NOMO-1 (cell line): ENCODE results near the gene SEMA4A.
"Not testable (repeated sequence)": the region's sequence is repeated elsewhere in the genome, so short reads cannot be mapped to it uniquely, and the experiment has no call there.

Source experiments
- DNase-seq, 2 experiments: peaks; one replicate each; lab custom pipeline; 2025; ENCODE audit not compliant: unreplicated experiment in 2 of 2; lab: John Stamatoyannopoulos, UW

Gene SEMA4A

DNA sequence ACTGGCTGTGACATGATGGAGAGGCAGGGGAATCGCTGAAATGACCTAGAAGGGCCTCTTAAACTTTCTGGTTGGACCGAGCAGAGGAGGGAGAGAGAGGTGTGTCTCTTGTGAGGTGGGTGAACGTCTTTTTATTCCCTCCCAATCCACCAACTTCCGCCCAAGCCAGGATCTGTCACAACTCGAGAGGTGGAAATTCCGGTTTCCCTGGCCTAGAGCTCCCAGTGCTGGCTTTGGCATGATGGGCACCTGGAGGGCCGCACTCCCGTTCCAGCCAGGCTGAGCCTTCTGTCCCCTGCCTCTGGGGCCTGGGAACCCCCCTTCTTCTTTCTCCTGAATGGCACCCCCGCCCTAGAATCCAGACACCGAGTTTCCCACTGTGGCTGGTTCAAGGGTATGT, at the start of gene SEMA4A:
SEMA4A (plus strand) TSS at position 224 of the 400 bp plus-strand sequence. CDS start 994 bp downstream, outside the sequence.
- no peak for DNase-seq

DNA sequence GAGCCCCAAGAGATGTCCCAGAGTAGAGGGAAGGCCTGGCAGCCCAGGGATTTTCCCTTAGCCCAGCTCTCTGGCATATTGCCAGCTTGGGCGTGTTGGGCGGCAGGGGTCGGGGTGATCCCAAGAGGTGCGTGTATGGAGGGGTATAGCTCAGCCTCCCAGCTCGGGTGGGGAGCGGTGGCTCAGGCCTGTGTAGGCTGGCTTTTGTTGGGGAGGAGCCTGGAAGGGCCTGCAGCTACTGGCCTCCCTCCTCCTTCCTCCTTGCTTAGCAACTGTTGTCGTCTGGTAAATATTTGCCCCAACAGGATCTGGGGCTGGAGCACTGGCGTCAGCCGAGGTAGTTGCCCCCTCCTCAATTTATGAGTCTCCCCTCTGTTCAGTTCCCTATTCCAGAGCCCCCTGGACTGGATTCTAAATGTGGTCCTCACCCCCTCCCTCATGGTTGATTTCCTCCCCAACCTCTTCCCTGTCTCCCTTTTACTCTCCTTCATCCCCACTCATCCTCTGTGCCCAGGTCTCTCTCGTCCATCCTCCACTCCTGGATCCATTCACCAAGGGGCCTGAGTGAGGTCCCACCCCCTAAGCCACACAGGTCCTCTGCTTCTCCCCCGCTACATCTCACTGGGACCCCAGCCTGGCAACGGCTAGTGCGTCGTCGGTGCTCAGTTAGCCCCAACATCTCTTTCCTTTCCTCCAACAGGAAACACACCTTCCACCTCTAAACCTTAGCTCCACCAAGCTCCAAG, 49.1 kb upstream of the SEMA4A start:
- no peak for DNase-seq

DNA sequence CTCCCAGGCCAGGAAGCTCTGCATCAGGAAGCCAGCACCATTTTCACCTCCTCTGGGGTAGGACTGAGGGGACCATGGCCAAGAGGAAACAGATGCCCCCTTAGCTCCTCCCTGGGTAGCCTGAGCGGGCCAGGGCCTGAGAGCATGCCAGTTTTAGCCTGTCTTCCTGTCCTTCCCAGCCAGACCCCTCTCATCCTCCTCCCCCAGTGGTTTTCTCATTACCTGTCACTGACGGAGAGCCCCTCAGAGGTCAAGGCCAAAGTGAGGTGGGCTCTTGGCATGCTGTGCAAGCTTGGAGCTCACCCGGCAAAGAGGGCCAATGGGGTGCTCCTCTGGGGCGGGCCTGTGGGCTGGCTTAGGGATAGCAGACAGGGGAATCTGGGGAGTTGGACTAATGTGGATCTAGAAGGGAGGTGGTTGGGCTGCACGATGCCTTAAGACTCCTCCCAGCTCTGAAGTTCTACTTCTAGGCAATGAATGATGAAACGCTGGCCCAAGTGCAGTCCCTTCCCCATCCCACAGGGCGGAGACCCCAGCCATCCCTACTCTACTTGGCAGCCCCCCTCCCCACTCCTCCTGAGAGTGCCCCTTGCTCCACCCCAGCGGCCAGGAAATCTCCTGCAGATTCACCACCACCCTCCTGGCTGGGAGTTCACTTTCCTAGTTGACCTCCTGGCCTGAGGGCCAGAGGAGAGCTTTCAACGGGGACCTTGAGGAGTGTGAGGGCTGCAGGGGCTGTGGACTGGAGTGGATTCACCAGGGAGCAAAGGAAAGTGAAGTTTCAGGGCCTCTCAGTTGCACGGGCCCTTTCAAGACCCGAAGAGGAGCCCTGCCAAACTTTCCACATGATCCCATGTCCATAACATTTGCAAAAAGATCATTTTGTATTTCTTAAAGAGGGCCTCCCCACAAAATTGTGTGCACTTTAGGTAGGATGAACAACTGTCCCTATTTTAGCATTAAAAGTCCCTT, 48.2 kb upstream of the SEMA4A start:
- DNase-seq: no peak

DNA sequence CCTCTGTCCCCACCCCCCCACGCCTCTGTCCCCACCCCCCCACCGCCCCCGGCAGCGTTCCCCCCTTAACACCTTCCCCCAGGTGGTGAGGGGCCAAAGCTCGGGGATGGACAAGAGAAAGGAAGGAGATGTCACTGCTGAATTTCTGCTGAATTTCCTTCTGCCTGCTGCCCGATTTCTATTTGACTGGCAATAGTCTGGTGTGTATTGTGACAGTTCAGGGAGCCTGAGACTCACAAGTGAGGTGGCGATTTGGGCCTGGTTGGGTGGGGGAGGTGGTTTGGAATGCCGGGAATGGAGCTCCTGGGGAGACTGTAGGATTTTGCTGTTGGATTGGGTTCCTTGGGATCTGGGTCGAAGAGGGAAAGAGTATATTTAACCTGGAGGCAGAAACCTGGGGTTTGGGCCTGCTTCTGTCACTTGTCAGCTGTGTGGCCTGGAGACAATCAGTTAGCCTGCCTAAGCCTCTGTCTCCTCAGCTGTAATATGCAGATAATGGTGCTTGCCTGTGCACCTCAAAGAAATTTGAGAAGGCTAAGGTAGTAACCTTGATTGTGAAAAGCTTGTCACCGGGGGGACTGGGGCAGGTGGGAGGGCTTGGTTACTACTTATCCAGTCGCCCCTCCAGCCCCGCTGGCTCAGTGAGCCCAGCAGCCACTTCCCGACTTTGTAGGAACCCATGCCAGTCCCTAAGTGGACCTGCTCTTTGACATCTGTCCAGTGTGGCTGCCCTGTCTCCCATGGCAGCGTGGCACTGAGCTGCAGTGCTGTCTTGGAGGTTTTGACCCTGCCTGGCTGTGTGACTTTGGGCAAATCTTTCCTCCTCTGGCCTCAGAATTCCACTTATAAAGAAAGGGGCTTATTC, 46.5 kb upstream of the SEMA4A start:
- no peak for DNase-seq

DNA sequence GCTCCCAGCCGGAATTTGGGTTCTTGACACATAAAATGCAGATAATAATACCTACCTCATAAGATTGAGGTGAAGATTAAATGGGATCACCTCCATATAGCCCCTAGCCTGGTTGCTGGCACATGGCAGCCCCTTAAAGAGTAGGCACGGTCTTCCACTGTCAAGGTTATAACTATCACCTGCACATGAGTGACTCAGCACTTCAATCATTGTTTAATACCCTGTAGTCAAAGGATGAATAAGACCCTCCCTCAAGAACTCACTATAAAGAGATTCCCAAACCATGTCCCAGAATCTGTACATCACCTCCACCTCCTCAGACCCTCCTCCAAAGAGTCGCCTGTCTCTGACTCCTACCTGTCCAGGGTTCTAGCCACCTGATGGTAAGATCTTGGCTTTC, 45.3 kb upstream of the SEMA4A start:
- DNase-seq: no peak

DNA sequence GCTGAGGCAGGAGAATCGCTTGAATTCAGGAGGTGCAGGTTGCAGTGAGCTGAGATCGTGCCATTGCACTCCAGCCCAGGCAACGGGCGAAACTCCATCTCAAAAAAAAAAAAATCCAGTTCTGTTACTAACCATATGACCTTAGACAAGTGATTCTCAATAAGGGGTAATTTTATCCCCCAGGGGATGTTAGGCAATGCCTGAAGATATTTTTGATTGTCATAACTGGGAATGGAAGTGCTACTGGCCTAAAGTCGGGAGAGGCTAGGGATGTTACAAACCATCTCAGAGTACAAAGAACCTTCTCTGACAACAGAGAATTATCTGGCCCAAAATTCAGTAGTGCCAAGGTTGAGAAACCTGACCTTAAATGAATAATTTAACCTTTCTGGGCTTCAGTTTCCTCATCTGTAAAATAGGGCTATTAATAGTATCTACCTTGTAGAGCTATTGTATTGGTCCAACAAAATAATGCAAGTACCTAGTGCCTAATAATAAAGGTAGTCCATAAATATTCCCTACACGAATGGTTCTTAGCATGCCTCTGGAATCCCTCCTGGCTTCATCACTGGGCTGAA, 44.6 kb upstream of the SEMA4A start:
- no peak for DNase-seq

DNA sequence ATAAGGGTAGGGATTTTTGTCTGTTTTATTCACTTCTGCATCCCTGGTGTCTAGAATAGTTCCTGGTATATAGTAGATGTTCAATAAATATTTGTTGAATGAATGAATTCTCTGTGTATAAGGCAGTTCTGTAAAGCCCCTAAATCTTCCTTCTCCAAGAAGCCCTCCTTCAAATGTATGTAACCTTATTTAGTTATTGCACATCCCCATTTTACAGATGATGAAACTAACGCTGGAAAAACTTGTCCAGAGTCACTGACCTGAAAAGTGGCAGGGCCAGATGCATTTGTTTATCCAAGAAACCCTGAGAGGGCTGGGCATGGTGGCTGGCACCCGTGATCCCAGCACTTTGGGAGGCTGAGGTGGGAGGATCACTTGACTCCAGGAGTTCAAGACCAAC, 43.1 kb upstream of the SEMA4A start:
- DNase-seq: no peak

DNA sequence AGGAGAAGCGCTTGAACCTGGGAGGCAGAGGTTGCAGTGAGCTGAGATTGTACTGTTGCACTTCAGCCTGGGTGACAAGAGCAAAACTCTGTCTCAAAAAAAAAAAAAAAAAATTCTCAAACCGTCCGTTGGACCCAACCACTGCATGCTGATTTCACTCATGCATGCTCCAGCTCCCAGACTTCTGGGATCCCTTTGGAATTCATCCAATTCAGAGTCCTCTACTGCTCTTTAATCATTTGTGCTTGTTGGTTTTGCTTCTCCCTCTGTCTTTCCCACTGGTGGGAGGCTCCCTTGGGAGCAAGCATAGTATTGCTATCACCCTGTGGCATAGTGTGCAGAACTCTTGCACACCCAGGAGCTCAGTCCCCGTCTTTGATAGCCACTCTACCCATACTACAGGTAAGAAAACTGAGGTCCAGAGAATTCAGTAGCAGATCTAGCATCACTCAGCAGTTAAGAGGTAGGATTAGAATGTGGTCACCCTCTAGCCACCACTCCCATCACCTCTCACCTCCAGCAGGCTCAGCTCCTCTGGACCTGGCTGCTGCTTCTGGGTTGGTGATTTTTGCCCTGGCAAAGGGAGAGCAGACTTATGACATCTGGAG, 41.9 kb upstream of the SEMA4A start:
- no peak for DNase-seq

DNA sequence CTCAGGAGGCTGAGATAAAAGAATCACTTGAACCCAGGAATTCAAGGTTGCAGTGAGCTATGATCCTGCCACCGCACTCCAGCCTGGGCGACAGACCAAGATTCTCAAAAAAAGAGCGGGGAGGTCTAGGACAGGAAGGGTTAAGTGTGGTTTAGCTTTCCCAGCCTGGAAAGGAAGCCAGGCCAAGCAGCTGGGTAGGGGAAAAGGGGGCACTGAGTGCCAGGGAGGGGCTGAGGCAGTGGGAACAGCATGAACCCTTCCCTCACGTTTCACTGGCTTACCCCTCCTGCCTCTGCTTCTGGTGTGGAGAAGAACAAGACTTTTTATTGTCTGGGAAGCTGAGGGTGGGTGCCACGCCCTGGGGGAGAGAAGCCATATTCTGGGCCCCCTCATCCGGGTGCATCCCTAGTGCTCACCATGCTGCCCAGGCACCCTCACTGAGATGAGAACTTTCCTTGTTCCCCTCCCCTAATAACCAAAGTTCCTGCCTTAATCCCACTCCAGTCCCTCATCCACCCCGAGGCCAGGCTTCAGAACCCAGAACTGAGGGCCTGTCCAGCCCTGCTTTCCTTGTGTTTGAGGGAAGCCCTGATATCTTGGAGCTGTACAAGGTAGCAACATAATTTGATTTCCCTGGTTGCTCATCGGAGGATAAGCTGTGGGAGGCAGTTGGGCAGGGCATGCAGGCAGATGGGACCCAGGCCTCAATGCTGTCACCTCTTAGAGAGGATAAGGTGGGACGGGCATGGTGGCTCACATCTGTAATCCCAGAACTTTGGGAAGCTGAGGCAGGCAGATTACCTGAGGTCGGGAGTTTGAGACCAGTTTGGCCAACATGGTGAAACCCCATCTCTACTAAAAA, 40.9 kb upstream of the SEMA4A start:
- no peak for DNase-seq

DNA sequence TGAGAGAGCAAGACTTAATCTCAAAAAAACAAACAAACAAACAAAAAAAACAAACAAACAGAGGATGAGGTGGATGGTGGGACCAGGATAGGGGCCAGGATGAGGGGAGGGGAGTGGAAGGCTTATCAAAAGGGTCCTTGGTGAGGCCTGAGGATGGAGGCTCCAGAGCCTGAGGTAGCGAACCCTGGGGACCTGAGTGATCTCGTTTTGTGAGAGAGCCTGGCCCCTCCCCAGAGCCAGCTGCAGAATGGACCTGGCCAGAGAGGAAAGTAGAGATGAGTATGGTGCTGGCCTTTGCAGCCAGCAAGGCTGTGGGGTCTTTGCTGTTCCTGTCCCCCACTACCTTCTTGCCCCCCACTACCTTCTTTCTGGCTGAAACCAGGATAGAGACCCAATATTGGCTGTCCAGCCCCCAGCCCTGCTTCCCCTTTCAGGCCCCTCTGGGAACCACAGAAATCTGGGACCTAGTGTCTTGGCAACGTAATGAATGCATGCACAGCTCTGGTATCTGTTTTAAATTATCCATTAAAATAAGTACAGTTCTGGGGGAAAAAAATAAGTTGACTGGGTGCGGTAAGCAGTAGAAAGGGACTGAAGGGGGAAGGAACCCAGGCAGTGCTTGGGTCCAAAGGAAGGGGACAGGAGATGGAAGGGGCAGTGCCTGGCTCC, 40.0 kb upstream of the SEMA4A start:
- no peak for DNase-seq

DNA sequence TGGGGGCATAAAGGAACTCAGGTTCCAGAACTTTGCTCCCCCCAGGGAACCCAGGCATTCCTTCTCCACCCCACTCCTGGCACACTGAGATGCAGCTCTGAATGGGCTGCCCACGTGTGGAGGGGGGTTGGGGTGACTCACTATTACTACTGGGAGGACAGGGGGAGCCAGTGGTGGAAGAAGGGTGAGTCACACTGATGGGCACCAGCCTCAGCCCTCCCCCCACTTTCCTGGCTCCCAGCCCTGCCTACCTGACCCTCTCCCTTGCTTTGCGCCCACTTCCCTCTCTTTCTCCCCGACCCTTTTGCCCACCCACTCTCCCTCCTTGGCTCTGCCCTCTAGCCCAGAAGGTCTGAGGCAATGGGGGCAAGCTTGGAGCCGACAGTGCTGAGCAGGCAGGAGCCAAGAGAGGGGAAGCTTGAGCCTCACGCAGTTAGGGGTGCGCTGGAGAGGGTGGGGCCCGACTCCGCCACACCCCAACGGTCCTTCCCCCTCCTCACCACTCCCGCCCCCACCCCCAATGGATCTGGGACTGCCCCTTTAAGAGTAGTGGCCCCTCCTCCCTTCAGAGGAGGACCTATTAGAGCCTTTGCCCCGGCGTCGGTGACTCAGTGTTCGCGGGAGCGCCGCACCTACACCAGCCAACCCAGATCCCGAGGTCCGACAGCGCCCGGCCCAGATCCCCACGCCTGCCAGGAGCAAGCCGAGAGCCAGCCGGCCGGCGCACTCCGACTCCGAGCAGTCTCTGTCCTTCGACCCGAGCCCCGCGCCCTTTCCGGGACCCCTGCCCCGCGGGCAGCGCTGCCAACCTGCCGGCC, 39.1 kb upstream of the SEMA4A start, which contains the start of gene LMNA:
LMNA (plus strand) TSS at position 611 of the 818 bp plus-strand sequence. CDS start 208 bp downstream, outside the sequence.
- DNase-seq: peak; percentile 84 to 92

DNA sequence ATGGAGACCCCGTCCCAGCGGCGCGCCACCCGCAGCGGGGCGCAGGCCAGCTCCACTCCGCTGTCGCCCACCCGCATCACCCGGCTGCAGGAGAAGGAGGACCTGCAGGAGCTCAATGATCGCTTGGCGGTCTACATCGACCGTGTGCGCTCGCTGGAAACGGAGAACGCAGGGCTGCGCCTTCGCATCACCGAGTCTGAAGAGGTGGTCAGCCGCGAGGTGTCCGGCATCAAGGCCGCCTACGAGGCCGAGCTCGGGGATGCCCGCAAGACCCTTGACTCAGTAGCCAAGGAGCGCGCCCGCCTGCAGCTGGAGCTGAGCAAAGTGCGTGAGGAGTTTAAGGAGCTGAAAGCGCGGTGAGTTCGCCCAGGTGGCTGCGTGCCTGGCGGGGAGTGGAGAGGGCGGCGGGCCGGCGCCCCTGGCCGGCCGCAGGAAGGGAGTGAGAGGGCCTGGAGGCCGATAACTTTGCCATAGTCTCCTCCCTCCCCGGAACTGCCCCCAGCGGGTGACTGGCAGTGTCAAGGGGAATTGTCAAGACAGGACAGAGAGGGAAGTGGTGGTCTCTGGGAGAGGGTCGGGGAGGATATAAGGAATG, 38.4 kb upstream of the SEMA4A start:
- DNase-seq: no peak

DNA sequence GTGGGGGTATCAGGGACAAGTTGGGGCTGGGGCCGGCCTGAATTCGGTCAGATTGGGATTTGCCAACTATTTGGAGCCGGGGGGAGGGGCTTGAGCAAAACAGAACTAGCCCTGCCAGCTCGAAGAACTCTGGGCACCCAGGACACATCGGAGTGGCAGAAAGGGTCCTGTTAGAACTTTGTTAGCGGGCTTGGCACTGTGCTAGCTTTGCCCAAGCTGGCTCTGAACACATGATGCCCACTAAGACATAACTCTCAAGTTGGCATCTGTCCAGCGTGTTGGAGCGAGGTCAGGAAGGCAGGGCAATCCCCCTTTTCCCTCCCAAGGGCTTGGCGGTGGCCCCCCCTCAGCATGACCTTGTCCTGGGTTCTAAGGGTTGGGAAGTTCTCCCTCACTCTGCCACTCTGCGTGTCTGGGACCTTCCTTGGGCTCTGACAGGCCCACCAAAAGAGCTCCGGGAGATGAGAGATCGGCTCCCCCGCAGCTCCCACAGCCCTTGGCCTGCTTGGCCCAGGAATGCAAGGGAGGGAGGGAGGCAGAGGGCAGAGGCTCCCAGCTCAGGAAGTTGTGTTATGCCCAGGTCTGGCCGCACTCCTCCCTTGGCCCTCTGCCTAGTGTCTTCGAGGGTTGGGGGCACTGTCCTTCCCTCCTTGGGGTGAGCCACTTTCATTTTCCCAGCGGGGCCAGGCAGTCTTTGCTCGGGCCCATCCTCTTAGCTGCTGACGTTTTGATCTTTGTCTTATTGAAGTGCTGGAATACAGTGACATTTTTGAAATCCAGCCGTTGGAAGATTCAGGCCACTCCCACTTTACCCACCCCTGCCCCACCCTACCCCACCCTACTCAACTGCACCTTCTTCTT, 37.6 kb upstream of the SEMA4A start:
- DNase-seq: peak in 1 of 2 experiments; percentile 26

DNA sequence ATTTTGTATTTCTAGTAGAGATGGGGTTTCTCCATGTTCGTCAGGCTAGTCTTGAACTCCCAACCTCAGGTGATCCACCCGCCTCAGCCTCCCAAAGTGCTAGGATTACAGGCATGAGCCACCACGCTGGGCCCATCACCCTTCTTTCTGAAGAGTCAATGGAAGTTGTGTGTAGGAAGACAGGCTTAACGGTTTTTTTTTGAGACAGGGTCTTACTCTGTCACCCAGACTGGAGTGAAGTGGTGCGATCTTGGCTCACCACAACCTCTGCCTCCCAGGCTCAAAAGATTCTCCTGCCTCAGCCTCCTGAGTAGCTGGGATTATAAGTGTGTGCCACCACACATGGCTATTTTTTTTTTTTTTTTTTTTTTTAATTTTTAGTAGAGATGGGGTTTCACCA, 36.7 kb upstream of the SEMA4A start:
- DNase-seq: not testable (repeated sequence)

DNA sequence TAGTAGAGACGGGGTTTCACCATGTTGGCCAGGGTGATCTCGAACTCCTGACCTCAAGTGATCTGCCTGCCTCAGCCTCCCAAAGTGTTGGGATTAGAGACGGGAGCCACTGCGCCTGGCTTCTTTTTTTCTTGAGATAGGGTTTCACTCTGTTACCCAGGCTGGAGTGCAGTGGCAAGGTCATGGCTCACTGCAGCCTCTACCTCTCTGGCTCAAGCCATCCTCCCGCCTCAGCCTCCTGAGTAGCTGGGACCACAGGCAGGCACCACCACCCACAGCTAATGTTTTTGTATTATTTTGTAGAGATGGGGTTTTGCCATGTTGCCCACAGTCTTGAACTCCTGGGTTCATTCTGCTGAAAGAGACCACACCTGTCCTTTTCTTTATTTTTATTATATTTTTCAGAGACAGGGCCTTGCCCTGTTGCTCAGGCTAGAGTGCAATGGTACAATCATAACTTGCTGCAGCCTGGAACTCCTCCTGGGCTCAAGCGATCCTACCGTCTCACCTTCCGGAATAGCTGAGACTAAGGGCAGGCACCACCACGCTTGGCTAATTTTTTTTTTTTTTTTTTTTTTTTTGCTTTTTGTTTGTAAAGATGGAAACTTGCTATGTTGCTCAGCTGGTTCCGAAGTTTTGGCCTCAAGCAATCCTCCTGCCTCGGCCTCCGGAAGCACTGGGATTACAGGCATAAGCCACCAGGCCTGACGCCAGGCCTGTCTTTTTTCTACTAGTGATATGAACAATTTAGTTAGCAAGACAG, 35.8 kb upstream of the SEMA4A start:
- DNase-seq: no peak
